Activated CD4-positive, CD25-positive, alpha-beta regulatory T cell treated with anti-CD3 and anti-CD28 coated beads, Interleukin-2, amount 50 U/mL, for 16 hours (primary cell): ENCODE data around the gene MRPL37.
"Not testable (repeated sequence)": the region's sequence is repeated elsewhere in the genome, so short reads cannot be mapped to it uniquely, and the experiment has no call there.

ENCODE experiments used
- DNase-seq: peaks from one replicate; pipeline ENCODE4 v3.0.0-alpha.2; 2020; ENCODE audit warnings: low read depth, low spot score

Gene MRPL37

GRCh38 chr1:54172614-54173599 lies 27.1 kb upstream of the MRPL37 start:
- no peak for DNase-seq

GRCh38 chr1:54173681-54174080 lies 26.3 kb upstream of the MRPL37 start:
- no peak for DNase-seq

- DNase-seq = no peak
These were observed 25.9 kb upstream of the MRPL37 start for GRCh38 chr1:54174106-54174505.

- no peak for DNase-seq
These were observed 23.2 kb upstream of the MRPL37 start for GRCh38 chr1:54176621-54177327.

- no peak for DNase-seq
These were observed 22.2 kb upstream of the MRPL37 start for GRCh38 chr1:54177726-54178125.

GRCh38 chr1:54178296-54179070 lies 21.5 kb upstream of the MRPL37 start:
- DNase-seq = no peak

GRCh38 chr1:54180701-54181360 lies 19.1 kb upstream of the MRPL37 start:
- DNase-seq = no peak

- DNase-seq = no peak
These were observed 13.9 kb upstream of the MRPL37 start for GRCh38 chr1:54186056-54186455.

GRCh38 chr1:54188291-54188690 lies 11.7 kb upstream of the MRPL37 start:
- no peak for DNase-seq

GRCh38 chr1:54190526-54190925 lies 9.4 kb upstream of the MRPL37 start:
- no peak for DNase-seq

GRCh38 chr1:54191525-54191924 lies 8.4 kb upstream of the MRPL37 start:
- no peak for DNase-seq

GRCh38 chr1:54193453-54193852 lies 6.5 kb upstream of the MRPL37 start:
- DNase-seq = no peak

- no peak for DNase-seq
These were observed 709 bp upstream of the MRPL37 start for GRCh38 chr1:54199151-54199764.

GRCh38 chr1:54200519-54200997 lies 591 bp downstream of the MRPL37 start:
- DNase-seq = no peak

GRCh38 chr1:54204199-54204598 lies 4.2 kb downstream of the MRPL37 start:
- DNase-seq = no peak

- DNase-seq = no peak
These were observed 7.3 kb downstream of the MRPL37 start for GRCh38 chr1:54207287-54207686.

GRCh38 chr1:54207896-54208295 lies 7.9 kb downstream of the MRPL37 start:
- DNase-seq = not testable (repeated sequence)

GRCh38 chr1:54212872-54213271 lies 12.9 kb downstream of the MRPL37 start:
- no peak for DNase-seq

- DNase-seq = no peak
These were observed 15.6 kb downstream of the MRPL37 start for GRCh38 chr1:54215523-54215922.

- no peak for DNase-seq
These were observed 19.1 kb downstream of the MRPL37 start for GRCh38 chr1:54218883-54219687.
